ENCODE data around the gene A1BG. TPM values are rescaled to one million over a fixed set of nuclear protein-coding genes. Genes with fewer than 3 reads are reported as not detected.
A peak's percentile ranks its signal among the peaks of the same experiment; 100 is the strongest.

Gene A1BG
- total RNA-seq, 1 donor from 2014 or later = 48.9 TPM

DNA sequence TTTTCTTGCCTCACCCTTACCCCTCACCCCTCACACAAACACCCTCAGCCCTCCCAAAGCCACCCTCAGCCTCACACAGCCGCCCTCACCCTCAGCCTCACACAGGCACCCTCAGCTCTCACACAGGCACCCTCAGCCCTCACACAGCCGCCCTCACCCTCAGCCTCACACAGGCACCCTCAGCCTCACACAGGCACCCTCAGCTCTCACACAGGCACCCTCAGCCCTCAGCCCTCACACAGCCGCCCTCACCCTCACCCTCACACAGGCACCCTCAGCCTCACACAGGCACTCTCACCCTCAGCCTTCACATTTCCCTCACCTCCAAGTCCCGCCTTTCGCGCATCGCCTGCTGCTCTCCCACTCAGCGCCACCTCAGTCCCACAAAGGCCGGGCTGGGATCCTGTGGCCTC lies 26.8 kb downstream of the A1BG start:
- Histone ChIP-seq H3K27ac (peak overlapping the region; percentile 88), H3K9me3 (no peaks in the 10 kb centered on the region), H3K36me3 (no peaks in the 10 kb centered on the region), H3K4me3 (peak overlapping the region; percentile 58 to 72), H3K4me1 (peaks cover 30% of the 10 kb centered on the region), H3K27me3 (no peaks in the 10 kb centered on the region)
- no peak for TF ChIP-seq POLR2AphosphoS5 (IDR thresholded peaks at IDR 0.05; ENCODE audit: insufficient read depth in 1 of 2, low read depth in 1 of 2)
- TF ChIP-seq, protein P1, sequence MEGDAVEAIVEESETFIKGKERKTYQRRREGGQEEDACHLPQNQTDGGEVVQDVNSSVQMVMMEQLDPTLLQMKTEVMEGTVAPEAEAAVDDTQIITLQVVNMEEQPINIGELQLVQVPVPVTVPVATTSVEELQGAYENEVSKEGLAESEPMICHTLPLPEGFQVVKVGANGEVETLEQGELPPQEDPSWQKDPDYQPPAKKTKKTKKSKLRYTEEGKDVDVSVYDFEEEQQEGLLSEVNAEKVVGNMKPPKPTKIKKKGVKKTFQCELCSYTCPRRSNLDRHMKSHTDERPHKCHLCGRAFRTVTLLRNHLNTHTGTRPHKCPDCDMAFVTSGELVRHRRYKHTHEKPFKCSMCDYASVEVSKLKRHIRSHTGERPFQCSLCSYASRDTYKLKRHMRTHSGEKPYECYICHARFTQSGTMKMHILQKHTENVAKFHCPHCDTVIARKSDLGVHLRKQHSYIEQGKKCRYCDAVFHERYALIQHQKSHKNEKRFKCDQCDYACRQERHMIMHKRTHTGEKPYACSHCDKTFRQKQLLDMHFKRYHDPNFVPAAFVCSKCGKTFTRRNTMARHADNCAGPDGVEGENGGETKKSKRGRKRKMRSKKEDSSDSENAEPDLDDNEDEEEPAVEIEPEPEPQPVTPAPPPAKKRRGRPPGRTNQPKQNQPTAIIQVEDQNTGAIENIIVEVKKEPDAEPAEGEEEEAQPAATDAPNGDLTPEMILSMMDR (IDR thresholded peaks at IDR 0.05) = no peak
- TF ChIP-seq POLR2A (IDR thresholded peaks at IDR 0.05) = no peak
- intact Hi-C loops (cut with DNase I) = no loop called here
- DNase-seq (ENCODE audit: extremely low spot score in 2 of 2) = no peak

- TF ChIP-seq POLR2A (IDR thresholded peaks at IDR 0.05) (no peak), POLR2AphosphoS5 (IDR thresholded peaks at IDR 0.05; ENCODE audit: insufficient read depth in 1 of 2, low read depth in 1 of 2) (no peak)
- TF ChIP-seq, protein P1 (IDR thresholded peaks at IDR 0.05) = no peak
Measured at GRCh38 chr19:58325311-58326022, 27.8 kb downstream of the A1BG start.

DNA sequence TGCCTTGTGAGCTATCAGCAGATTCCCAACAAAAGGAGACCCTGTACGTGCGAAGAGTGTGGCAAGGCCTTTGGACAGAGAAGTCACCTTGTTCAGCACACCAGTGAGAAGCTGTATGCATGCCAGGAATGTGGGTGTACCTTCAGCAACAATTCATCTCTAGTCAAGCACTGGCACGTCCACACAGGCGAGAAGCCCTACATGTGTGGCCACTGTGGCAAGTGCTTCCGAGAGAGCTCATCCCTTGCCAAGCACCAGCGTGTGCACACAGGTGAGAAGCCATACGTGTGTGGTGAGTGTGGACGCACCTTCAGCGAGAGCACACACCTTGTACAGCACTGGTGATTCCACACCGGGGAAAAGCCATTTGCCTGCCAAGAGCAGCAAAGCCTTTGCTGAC lies 34.1 kb downstream of the A1BG start:
- H3K27me3 ChIP-seq = no peaks in the 10 kb centered on the region
- H3K4me3 ChIP-seq = no peak overlapping the region
- H3K9me3 ChIP-seq = no peaks in the 10 kb centered on the region
- intact Hi-C loops (cut with DNase I) = no loop called here
- H3K4me1 ChIP-seq = no peaks in the 10 kb centered on the region
- no peak for DNase-seq (ENCODE audit: extremely low spot score in 2 of 2)
- H3K27ac ChIP-seq = no peak overlapping the region
- TF ChIP-seq POLR2AphosphoS5 (IDR thresholded peaks at IDR 0.05; ENCODE audit: insufficient read depth in 1 of 2, low read depth in 1 of 2) (no peak), POLR2A (IDR thresholded peaks at IDR 0.05) (no peak)
- TF ChIP-seq, protein P1 (IDR thresholded peaks at IDR 0.05) = no peak
- peaks cover 0 to 8% of the 10 kb centered on the region in 2 donors for H3K36me3 ChIP-seq

More at GRCh38 chr19:58325311-58326022, 27.8 kb downstream of the A1BG start:
- no peak overlapping the region for H3K27ac ChIP-seq
- intact Hi-C loops (cut with DNase I) = no loop called here
- no peaks in the 10 kb centered on the region for H3K36me3 ChIP-seq
- no peaks in the 10 kb centered on the region for H3K9me3 ChIP-seq
- peak overlapping the region; percentile 58 to 72 for H3K4me3 ChIP-seq
- no peak for DNase-seq (ENCODE audit: extremely low spot score in 2 of 2)
- peaks cover 30% of the 10 kb centered on the region for H3K4me1 ChIP-seq
- H3K27me3 ChIP-seq = no peaks in the 10 kb centered on the region

DNA sequence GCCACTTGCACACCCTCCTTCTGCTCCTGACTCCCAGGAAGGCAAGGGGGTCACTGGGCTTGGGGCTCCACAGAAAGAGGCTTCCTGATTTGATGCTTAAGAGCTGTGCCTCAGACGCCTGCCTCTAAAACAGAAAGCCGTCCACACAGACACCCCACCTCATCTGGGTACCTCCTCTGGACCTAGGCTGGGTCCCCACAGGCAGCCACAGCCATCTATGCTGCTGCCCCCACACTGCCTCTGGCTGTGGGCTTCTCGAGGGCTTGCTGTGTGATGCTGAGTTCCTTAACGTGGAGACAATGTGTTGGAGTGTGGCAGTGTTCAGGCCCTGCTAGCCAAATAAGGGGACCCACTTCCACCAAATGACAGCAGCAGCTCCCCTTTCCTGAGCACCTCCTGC lies 35.0 kb downstream of the A1BG start:
- no peak for DNase-seq (ENCODE audit: extremely low spot score in 2 of 2)
- Histone ChIP-seq H3K4me1 (no peaks in the 10 kb centered on the region), H3K36me3 (peaks cover 0 to 18% of the 10 kb centered on the region in 2 donors), H3K27me3 (no peaks in the 10 kb centered on the region), H3K4me3 (no peak overlapping the region), H3K9me3 (no peaks in the 10 kb centered on the region), H3K27ac (no peak overlapping the region)
- TF ChIP-seq, protein P1 (IDR thresholded peaks at IDR 0.05) = no peak
- TF ChIP-seq POLR2A (IDR thresholded peaks at IDR 0.05) = no peak
- TF ChIP-seq POLR2AphosphoS5 (IDR thresholded peaks at IDR 0.05; ENCODE audit: insufficient read depth in 1 of 2, low read depth in 1 of 2) = no peak
- intact Hi-C loops (cut with DNase I) = no loop called here

GRCh38 chr19:58317476-58318072 lies 35.7 kb downstream of the A1BG start:
- TF ChIP-seq POLR2AphosphoS5 (IDR thresholded peaks at IDR 0.05; ENCODE audit: insufficient read depth in 1 of 2, low read depth in 1 of 2) = no peak
- TF ChIP-seq POLR2A (IDR thresholded peaks at IDR 0.05) = no peak
- TF ChIP-seq, protein P1 (IDR thresholded peaks at IDR 0.05) = no peak

More at GRCh38 chr19:58317476-58318072, 35.7 kb downstream of the A1BG start:
- peaks cover 0 to 25% of the 10 kb centered on the region in 2 donors for H3K36me3 ChIP-seq
- H3K27ac ChIP-seq = no peak overlapping the region
- H3K27me3 ChIP-seq = no peaks in the 10 kb centered on the region
- no peak overlapping the region for H3K4me3 ChIP-seq
- no peak for DNase-seq (ENCODE audit: extremely low spot score in 2 of 2)
- intact Hi-C loops (cut with DNase I) = no loop called here
- H3K9me3 ChIP-seq = no peaks in the 10 kb centered on the region
- no peaks in the 10 kb centered on the region for H3K4me1 ChIP-seq
